Suprapubic skin (tissue), 3 donors: Measurements from ENCODE around the gene TSPAN19.

Experiments used
- CTCF ChIP-seq, 2 donors: fragments of 200-600 bp in 1 of 2; fragments of 450-650 bp in 1 of 2; sonication (generic) in 1 of 2; IDR thresholded peaks; one replicate each; pipeline ENCODE4 v1.5.1; 2016 to 2019; ENCODE audit warnings: antibody characterized with exemption in 2 of 2, mild to moderate bottlenecking in 1 of 2, moderate library complexity in 1 of 2
- EP300 ChIP-seq: sonication (generic); formaldehyde crosslinking; IDR thresholded peaks from one replicate; pipeline ENCODE4 v1.6.1; 2017; ENCODE audit warnings: antibody characterized with exemption
- POLR2A ChIP-seq, 2 donors: fragments of 450-650 bp; IDR thresholded peaks; one replicate each; pipeline ENCODE4 v1.6.1; 2017; ENCODE audit warnings: antibody characterized with exemption in 2 of 2, mild to moderate bottlenecking in 2 of 2, moderate library complexity in 2 of 2

DNA sequence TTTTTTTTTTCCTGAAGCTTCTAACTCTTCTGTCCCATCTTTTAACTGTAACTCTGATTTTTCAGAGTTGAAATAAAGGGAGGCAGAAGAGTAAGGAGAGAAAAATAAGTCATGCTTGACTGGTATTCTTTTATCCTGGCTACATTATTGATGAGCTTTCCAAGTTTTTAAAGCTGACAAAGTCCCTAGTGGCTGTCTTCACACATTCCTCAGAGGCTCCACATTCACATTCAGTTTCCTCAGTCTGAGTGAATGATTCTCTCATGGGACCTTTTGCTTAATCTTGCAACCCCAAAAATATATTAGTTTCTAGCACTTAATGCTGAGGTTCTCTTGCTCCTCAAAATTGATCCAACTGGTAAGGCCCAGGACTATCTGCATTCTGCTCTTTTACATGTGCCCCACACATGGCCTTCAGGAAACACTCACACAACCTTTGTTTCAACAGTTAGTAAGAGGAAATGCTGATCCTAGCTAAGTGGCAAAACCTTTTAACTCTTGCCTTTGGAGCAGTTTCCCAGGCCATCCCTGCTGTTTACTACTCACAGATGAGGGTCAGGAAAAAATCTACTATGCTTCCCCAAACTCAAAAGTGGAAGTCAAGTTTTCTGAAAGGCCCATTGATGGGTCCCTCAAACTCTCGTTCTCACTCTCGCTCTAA lies 61.8 kb downstream of the TSPAN19 start:
- no peak for TF ChIP-seq CTCF (IDR thresholded peaks at IDR 0.05)
- TF ChIP-seq EP300 = no peak
- TF ChIP-seq POLR2A (IDR thresholded peaks at IDR 0.05) = no peak
